ENCODE results near the gene CCL25. TPM values are rescaled to one million over a fixed set of nuclear protein-coding genes. Genes with fewer than 3 reads are reported as not detected.

Gene CCL25
- total RNA-seq, 1 donor from 2014 or later, result not detected

DNA sequence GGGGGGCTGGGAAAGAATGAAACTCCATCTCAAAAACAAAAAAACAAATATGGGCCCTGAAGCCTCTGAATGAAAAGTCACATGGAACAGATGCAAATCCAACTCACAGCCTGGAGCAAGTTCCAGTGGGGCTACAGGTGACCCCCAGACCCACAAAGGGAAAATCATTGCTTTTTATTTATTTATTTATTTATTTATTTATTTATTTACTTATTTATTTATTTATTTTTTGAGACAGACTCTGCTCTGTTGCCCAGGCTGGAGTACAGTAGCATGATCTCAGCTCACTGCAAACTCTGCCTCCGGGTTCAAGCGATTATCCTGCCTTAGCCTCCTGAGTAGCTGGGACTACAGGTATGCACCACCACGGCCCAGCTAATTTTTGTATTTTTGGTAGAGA lies 13.3 kb upstream of the CCL25 start:
- Histone ChIP-seq H3K27me3 (ENCODE audit: control insufficient read depth, insufficient read depth, low read length) (peaks cover 2% of the 10 kb centered on the region), H3K4me3 (ENCODE audit: low read depth, low read length) (no peak overlapping the region), H3K36me3 (ENCODE audit: control insufficient read depth, insufficient read depth, low read length) (no peaks in the 10 kb centered on the region)
- DNase-seq (ENCODE audit: low read depth), result no peak
- TF ChIP-seq, protein P1, sequence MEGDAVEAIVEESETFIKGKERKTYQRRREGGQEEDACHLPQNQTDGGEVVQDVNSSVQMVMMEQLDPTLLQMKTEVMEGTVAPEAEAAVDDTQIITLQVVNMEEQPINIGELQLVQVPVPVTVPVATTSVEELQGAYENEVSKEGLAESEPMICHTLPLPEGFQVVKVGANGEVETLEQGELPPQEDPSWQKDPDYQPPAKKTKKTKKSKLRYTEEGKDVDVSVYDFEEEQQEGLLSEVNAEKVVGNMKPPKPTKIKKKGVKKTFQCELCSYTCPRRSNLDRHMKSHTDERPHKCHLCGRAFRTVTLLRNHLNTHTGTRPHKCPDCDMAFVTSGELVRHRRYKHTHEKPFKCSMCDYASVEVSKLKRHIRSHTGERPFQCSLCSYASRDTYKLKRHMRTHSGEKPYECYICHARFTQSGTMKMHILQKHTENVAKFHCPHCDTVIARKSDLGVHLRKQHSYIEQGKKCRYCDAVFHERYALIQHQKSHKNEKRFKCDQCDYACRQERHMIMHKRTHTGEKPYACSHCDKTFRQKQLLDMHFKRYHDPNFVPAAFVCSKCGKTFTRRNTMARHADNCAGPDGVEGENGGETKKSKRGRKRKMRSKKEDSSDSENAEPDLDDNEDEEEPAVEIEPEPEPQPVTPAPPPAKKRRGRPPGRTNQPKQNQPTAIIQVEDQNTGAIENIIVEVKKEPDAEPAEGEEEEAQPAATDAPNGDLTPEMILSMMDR (IDR thresholded peaks at IDR 0.05; ENCODE audit: insufficient read depth, low read length, poor library complexity, severe bottlenecking), result no peak

GRCh38 chr19:8041531-8041931 lies 11.0 kb upstream of the CCL25 start:
- TF ChIP-seq, protein P1 (IDR thresholded peaks at IDR 0.05; ENCODE audit: insufficient read depth, low read length, poor library complexity, severe bottlenecking), result no peak
- H3K4me3 ChIP-seq (ENCODE audit: low read depth, low read length), result no peak overlapping the region
- DNase-seq (ENCODE audit: low read depth), result no peak
- no peaks in the 10 kb centered on the region for H3K36me3 ChIP-seq (ENCODE audit: control insufficient read depth, insufficient read depth, low read length)
- H3K27me3 ChIP-seq (ENCODE audit: control insufficient read depth, insufficient read depth, low read length), result peaks cover 5% of the 10 kb centered on the region

DNA sequence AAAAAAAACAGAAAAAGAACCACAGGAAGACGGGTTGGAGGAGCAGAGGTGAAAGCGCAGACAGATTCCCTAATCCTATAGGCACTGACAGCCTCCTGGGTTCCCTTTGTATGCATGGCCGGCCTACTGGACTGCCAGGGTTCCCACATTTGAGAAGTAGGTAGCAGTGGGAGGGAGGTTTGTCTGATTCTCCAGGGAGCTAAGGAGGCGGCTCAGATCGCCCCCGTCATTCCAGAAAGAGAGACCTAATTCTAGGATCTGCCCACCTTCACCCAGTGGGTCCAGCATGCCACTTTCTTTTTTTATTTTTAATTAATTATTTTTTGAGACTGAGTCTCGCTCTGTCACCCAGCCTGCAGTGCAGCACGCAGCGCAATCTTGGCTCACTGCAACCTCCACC lies 9.7 kb upstream of the CCL25 start:
- TF ChIP-seq, protein P1 (IDR thresholded peaks at IDR 0.05; ENCODE audit: insufficient read depth, low read length, poor library complexity, severe bottlenecking), result no peak
- no peak overlapping the region for H3K4me3 ChIP-seq (ENCODE audit: low read depth, low read length)
- DNase-seq (ENCODE audit: low read depth), result no peak
- no peaks in the 10 kb centered on the region for H3K36me3 ChIP-seq (ENCODE audit: control insufficient read depth, insufficient read depth, low read length)
- H3K27me3 ChIP-seq (ENCODE audit: control insufficient read depth, insufficient read depth, low read length), result peaks cover 5% of the 10 kb centered on the region

GRCh38 chr19:8044018-8044417 lies 8.5 kb upstream of the CCL25 start:
- Histone ChIP-seq H3K4me3 (ENCODE audit: low read depth, low read length) (no peak overlapping the region), H3K27me3 (ENCODE audit: control insufficient read depth, insufficient read depth, low read length) (peaks cover 4% of the 10 kb centered on the region), H3K36me3 (ENCODE audit: control insufficient read depth, insufficient read depth, low read length) (no peaks in the 10 kb centered on the region)
- TF ChIP-seq, protein P1 (IDR thresholded peaks at IDR 0.05; ENCODE audit: insufficient read depth, low read length, poor library complexity, severe bottlenecking), result no peak
- DNase-seq (ENCODE audit: low read depth), result no peak

DNA sequence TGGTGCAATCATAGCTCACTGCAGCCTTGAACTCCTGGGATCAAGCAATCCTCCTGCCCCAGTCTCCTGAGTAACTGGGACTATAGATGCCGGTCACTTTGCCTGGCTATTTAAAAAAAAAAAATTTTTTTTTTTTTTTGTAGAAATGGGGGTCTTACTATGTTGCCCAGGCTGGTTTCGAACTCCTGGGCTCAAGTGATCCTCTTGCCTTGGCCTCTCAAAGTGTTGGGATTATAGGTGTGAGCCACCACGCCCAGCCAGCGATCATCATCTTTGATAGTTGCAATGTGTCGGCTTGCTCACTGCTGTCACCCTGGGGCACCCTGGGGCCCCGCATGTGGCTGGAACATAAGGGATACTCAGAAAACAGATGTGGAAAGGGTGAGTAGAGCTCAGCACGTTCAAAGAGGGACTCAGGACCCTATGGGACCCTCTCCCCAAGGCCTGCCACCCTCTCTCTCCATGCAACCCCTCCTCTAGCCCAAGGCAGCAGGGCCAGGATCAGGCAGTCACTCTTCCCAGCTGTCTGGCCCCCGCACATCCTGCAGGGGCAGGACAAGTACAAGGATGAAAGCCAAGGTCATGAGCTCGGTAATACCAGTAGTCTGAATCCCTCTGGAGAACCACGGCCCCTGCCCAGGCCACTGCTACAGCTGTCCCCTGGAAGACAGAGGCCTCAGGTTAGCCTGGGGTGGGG lies 6.5 kb upstream of the CCL25 start:
- DNase-seq (ENCODE audit: low read depth), result no peak
- TF ChIP-seq, protein P1 (IDR thresholded peaks at IDR 0.05; ENCODE audit: insufficient read depth, low read length, poor library complexity, severe bottlenecking), result no peak
- Histone ChIP-seq H3K27me3 (ENCODE audit: control insufficient read depth, insufficient read depth, low read length) (peaks cover 13% of the 10 kb centered on the region), H3K4me3 (ENCODE audit: low read depth, low read length) (no peak overlapping the region), H3K36me3 (ENCODE audit: control insufficient read depth, insufficient read depth, low read length) (no peaks in the 10 kb centered on the region)
